H1 (cell line): ENCODE results near the gene LPP. TPM values are rescaled to one million over a fixed set of nuclear protein-coding genes. Genes with fewer than 3 reads are reported as not detected.

Experiments used
- CTCF ChIA-PET: fragments of 300-600 bp; sonication (Branson Sonifier 250); formaldehyde crosslinking; loops from one replicate; lab custom pipeline; 2021; ENCODE audit not compliant: partially characterized antibody; lab: Charles Lee
- POLR2A ChIA-PET: fragments of 300-600 bp; sonication (Branson Sonifier 250); formaldehyde crosslinking; loops from one replicate; lab custom pipeline; 2021; ENCODE audit warnings: inconsistent platforms; ENCODE audit not compliant: partially characterized antibody; lab: Charles Lee
- DNase-seq, 2 experiments: peaks; one replicate each; pipeline versions ENCODE4 v3.0.0 to v3.0.0-alpha.2; 2010 to 2022; ENCODE audit warnings: low spot score in 2 of 2, low read depth in 1 of 2, mixed read lengths in 1 of 2
- FAIRE-seq: peaks from 2 replicates; lab custom pipeline; 2011; peaks lifted over from hg19 to GRCh38; lab: Jason Lieb, UNC
- H2AFZ ChIP-seq: 2 replicates; pipeline ENCODE4 v1.8.1; 2012; ENCODE audit warnings: low read length, inconsistent platforms
- H2AK5ac ChIP-seq: 2 replicates; pipeline ENCODE4 v1.6.1; 2013; ENCODE audit warnings: low read depth, low read length
- H2BK120ac ChIP-seq: replicated peaks from 2 replicates; pipeline ENCODE3; 2013; ENCODE audit warnings: low read depth, low read length, inconsistent platforms
- H2BK12ac ChIP-seq: 2 replicates; pipeline ENCODE4 v1.6.1; 2013; ENCODE audit warnings: low read depth, low read length
- H2BK15ac ChIP-seq: 2 replicates; pipeline ENCODE4 v1.6.1; 2013; ENCODE audit warnings: low read length
- H2BK20ac ChIP-seq: 2 replicates; pipeline ENCODE4 v1.6.1; 2013; ENCODE audit warnings: low read length
- H2BK5ac ChIP-seq: 2 replicates; pipeline ENCODE4 v1.6.1; 2013; ENCODE audit warnings: low read depth, low read length
- H3K14ac ChIP-seq: 2 replicates; pipeline ENCODE4 v1.6.1; 2013; ENCODE audit warnings: inconsistent platforms; ENCODE audit not compliant: insufficient read length
- H3K18ac ChIP-seq: 2 replicates; pipeline ENCODE4 v1.6.1; 2013; ENCODE audit warnings: low read length; ENCODE audit errors: extremely low read depth
- H3K23ac ChIP-seq: 2 replicates; pipeline ENCODE4 v1.6.1; 2013; ENCODE audit warnings: inconsistent platforms; ENCODE audit not compliant: insufficient read length
- H3K23me2 ChIP-seq: 2 replicates; pipeline ENCODE4 v1.6.1; 2013; ENCODE audit warnings: low read depth, low read length
- H3K27ac ChIP-seq: 2 replicates; pipeline ENCODE4 v1.6.1; 2011; ENCODE audit warnings: low read depth, low read length, inconsistent platforms
- H3K27me3 ChIP-seq, 4 experiments: replicated peaks in 1 of 4; 1 replicate in 1 of 4; 2 replicates in 3 of 4; pipeline versions ENCODE4 v1.6.1 to v1.8.1; 2011 to 2013; ENCODE audit warnings: low read length in 3 of 4, mild to moderate bottlenecking in 3 of 4, inconsistent platforms in 2 of 4, mixed read lengths in 2 of 4, moderate library complexity in 1 of 4; ENCODE audit not compliant: control insufficient read depth in 3 of 4, insufficient read depth in 3 of 4; ENCODE audit errors: extremely low read depth in 1 of 4
- H3K36me3 ChIP-seq, 4 experiments: 2 replicates each; pipeline versions ENCODE4 v1.6.1 to v1.8.1; 2011 to 2013; ENCODE audit warnings: mild to moderate bottlenecking in 4 of 4, low read length in 3 of 4, moderate library complexity in 2 of 4, control low read depth in 1 of 4, inconsistent platforms in 1 of 4; ENCODE audit not compliant: insufficient read depth in 4 of 4, control insufficient read depth in 2 of 4
- H3K4ac ChIP-seq: replicated peaks from 2 replicates; pipeline ENCODE3; 2013; ENCODE audit warnings: low read length, low read depth, mixed read lengths, inconsistent platforms; ENCODE audit not compliant: insufficient read length
- H3K4me1 ChIP-seq, 4 experiments: replicated peaks in 1 of 4; 1 replicate in 1 of 4; 2 replicates in 3 of 4; pipeline versions ENCODE4 v1.6.1 to v1.8.1; 2011 to 2013; ENCODE audit warnings: low read length in 3 of 4, inconsistent platforms in 2 of 4, mixed read lengths in 1 of 4; ENCODE audit not compliant: insufficient read depth in 4 of 4, control insufficient read depth in 3 of 4
- H3K4me2 ChIP-seq, 2 experiments: 2 replicates each; pipeline versions ENCODE4 v1.6.1 to v1.8.1; 2011 to 2013; ENCODE audit warnings: low read depth in 2 of 2, low read length in 2 of 2, control low read depth in 1 of 2, inconsistent platforms in 1 of 2, mild to moderate bottlenecking in 1 of 2; ENCODE audit not compliant: insufficient read depth in 1 of 2
- H3K4me3 ChIP-seq, 4 experiments: fragments of 200-600, 300-600 bp in 1 of 4; sonication (generic), shearing (Covaris generic), sonication (Bioruptor Twin) in 1 of 4; 2 replicates each; pipeline versions ENCODE4 v1.5.1 to v1.8.1; 2011 to 2016; ENCODE audit warnings: low read length in 4 of 4, low read depth in 3 of 4, control low read depth in 2 of 4, inconsistent platforms in 2 of 4, mild to moderate bottlenecking in 2 of 4, mixed read lengths in 1 of 4, moderate library complexity in 1 of 4; ENCODE audit not compliant: insufficient read depth in 2 of 4; ENCODE audit errors: extremely low read depth in 1 of 4
- H3K56ac ChIP-seq: replicated peaks from 2 replicates; pipeline ENCODE3; 2013; ENCODE audit warnings: low read depth, mild to moderate bottlenecking, mixed read lengths, low read length, inconsistent platforms; ENCODE audit not compliant: insufficient read length
- H3K79me1 ChIP-seq: 2 replicates; pipeline ENCODE4 v1.6.1; 2013; ENCODE audit warnings: low read depth, low read length, control low read depth
- H3K79me2 ChIP-seq, 2 experiments: 2 replicates each; pipeline versions ENCODE4 v1.6.1 to v1.8.1; 2012 to 2013; ENCODE audit warnings: low read length in 2 of 2, mild to moderate bottlenecking in 2 of 2, inconsistent platforms in 1 of 2; ENCODE audit not compliant: insufficient read depth in 2 of 2, control insufficient read depth in 1 of 2
- H3K9ac ChIP-seq, 4 experiments: replicated peaks in 1 of 4; 1 replicate in 1 of 4; 2 replicates in 3 of 4; pipeline versions ENCODE4 v1.6.1 to v1.8.1; 2011 to 2013; ENCODE audit warnings: low read depth in 3 of 4, low read length in 3 of 4, control low read depth in 2 of 4, mild to moderate bottlenecking in 2 of 4, moderate library complexity in 2 of 4, inconsistent platforms in 1 of 4; ENCODE audit errors: extremely low read depth in 1 of 4
- H3K9me3 ChIP-seq, 2 experiments: 2 replicates each; pipeline versions ENCODE4 v1.6.1 to v1.8.1; 2012 to 2013; ENCODE audit warnings: mild to moderate bottlenecking in 2 of 2, moderate library complexity in 2 of 2, control low read depth in 1 of 2, inconsistent platforms in 1 of 2, low read depth in 1 of 2, low read length in 1 of 2, mixed read lengths in 1 of 2; ENCODE audit not compliant: insufficient read depth in 2 of 2
- H4K20me1 ChIP-seq, 2 experiments: replicated peaks in 1 of 2; 2 replicates each; pipeline versions ENCODE3 to v1.8.1; 2011 to 2013; ENCODE audit warnings: inconsistent platforms in 2 of 2, low read length in 2 of 2, mild to moderate bottlenecking in 1 of 2; ENCODE audit not compliant: insufficient read depth in 2 of 2, control insufficient read depth in 1 of 2
- H4K5ac ChIP-seq: 2 replicates; pipeline ENCODE4 v1.6.1; 2013; ENCODE audit warnings: low read length, low read depth, mixed read lengths, inconsistent platforms; ENCODE audit not compliant: insufficient read length
- H4K8ac ChIP-seq: 2 replicates; pipeline ENCODE4 v1.8.0; 2013; ENCODE audit warnings: mild to moderate bottlenecking, moderate library complexity, low read length, inconsistent platforms; ENCODE audit not compliant: insufficient read depth; ENCODE audit errors: extremely low read depth
- H4K91ac ChIP-seq: replicated peaks from 2 replicates; pipeline ENCODE3; 2013; ENCODE audit warnings: low read length, mixed read lengths, inconsistent platforms; ENCODE audit not compliant: insufficient read length
- BRCA1 ChIP-seq: IDR thresholded peaks from 2 replicates; pipeline ENCODE4 v1.6.1; 2012; ENCODE audit warnings: low read depth, low read length, improper control_type of control experiment
- CEBPB ChIP-seq: IDR thresholded peaks from 2 replicates; pipeline ENCODE4 v1.6.1; 2012; ENCODE audit warnings: low read depth, low read length
- CTCF ChIP-seq, 3 experiments: IDR thresholded peaks; 1 replicate in 2 of 3; 2 replicates in 1 of 3; pipeline versions ENCODE4 v1.5.1 to v1.6.1; 2011; ENCODE audit warnings: low read length in 3 of 3, mild to moderate bottlenecking in 3 of 3, inconsistent platforms in 2 of 3, low read depth in 1 of 3, moderate library complexity in 1 of 3; ENCODE audit not compliant: insufficient read depth in 1 of 3; ENCODE audit errors: control extremely low read depth in 1 of 3
- FOSL1 ChIP-seq: IDR thresholded peaks from 2 replicates; pipeline ENCODE4 v1.6.1; 2011; ENCODE audit warnings: mild to moderate bottlenecking, low read depth, low read length, moderate library complexity; ENCODE audit not compliant: insufficient read depth
- GABPA ChIP-seq: IDR thresholded peaks from 2 replicates; pipeline ENCODE4 v1.6.1; 2011; ENCODE audit warnings: mild to moderate bottlenecking, low read length, moderate library complexity, borderline replicate concordance; ENCODE audit not compliant: insufficient read depth
- GTF2F1 ChIP-seq: IDR thresholded peaks from 2 replicates; pipeline ENCODE4 v1.6.1; 2012; ENCODE audit warnings: low read depth, low read length, improper control_type of control experiment, borderline replicate concordance
- HDAC2 ChIP-seq, 2 experiments: fragments of 300-600 bp in 1 of 2; sonication (generic) in 1 of 2; IDR thresholded peaks; 2 replicates each; pipeline ENCODE4 v1.6.1; 2011 to 2012; ENCODE audit warnings: low read depth in 2 of 2, low read length in 2 of 2, mild to moderate bottlenecking in 2 of 2, moderate library complexity in 2 of 2, borderline replicate concordance in 1 of 2, inconsistent platforms in 1 of 2
- MAX ChIP-seq: IDR thresholded peaks from 2 replicates; pipeline ENCODE4 v1.6.1; 2012; ENCODE audit warnings: inconsistent platforms
- RBBP5 ChIP-seq: IDR thresholded peaks from 2 replicates; pipeline ENCODE4 v1.7.1; 2012; ENCODE audit warnings: low read depth, mild to moderate bottlenecking, inconsistent platforms, low read length, moderate library complexity, borderline replicate concordance
- RXRA ChIP-seq: IDR thresholded peaks from 2 replicates; pipeline ENCODE4 v1.6.1; 2011; ENCODE audit warnings: low read depth, mild to moderate bottlenecking, low read length, moderate library complexity; ENCODE audit not compliant: insufficient read depth
- TAF1 ChIP-seq: IDR thresholded peaks from 2 replicates; pipeline ENCODE4 v1.6.1; 2011; ENCODE audit warnings: mild to moderate bottlenecking, low read depth, low read length
- polyA plus RNA-seq, 7 experiments: library from polyadenylated mRNA; depleted of rRNA in 3 of 7; stranded (reverse) in 5 of 7; unstranded in 2 of 7; fragments of >200 nt in 5 of 7; fragments of 200-250 nt in 2 of 7; gene quantifications; 1 replicate in 5 of 7; 2 replicates in 1 of 7; 4 replicates in 1 of 7; pipeline versions ENCODE4 v1.2.1 to v1.2.3, GENCODE V29; 2011 to 2013; ENCODE audit warnings: missing spikeins in 2 of 7, mixed read lengths in 2 of 7
- total RNA-seq: library from RNA; stranded (reverse); fragmentation: NEBNext Ultra II Directional; extraction: Animal tissue kit (Norgen Biotek cat#: 25700); gene quantifications from 2 replicates; pipeline ENCODE4 v1.2.1, GENCODE V29; 2021

LPP gene
- total and polyA plus RNA-seq, 2 of the 8 experiments (the other 6 are each of a cell fraction or from before 2014, with no cell fraction given): 10.0 to 53.3 TPM

GRCh38 chr3:188739511-188739910, 585.6 kb downstream of the LPP start:
- POLR2A ChIA-PET: no interaction called here
- no peak for TF ChIP-seq BRCA1
- TF ChIP-seq RXRA: no peak
- no peak for TF ChIP-seq GABPA
- no peak for TF ChIP-seq CEBPB
- TF ChIP-seq RBBP5: no peak
- TF ChIP-seq MAX: no peak
- no peak for TF ChIP-seq FOSL1
- no peak for TF ChIP-seq HDAC2 (IDR thresholded peaks at IDR 0.05; ENCODE audit: borderline replicate concordance in 1 of 2, low read depth in 2 of 2, low read length in 2 of 2)
- no peak for TF ChIP-seq GTF2F1
- no peak for TF ChIP-seq CTCF (IDR thresholded peaks at IDR 0.05; ENCODE audit: control extremely low read depth in 1 of 3, insufficient read depth in 1 of 3, low read depth in 1 of 3, low read length in 3 of 3)
- no peak for TF ChIP-seq TAF1

More at GRCh38 chr3:188739511-188739910, 585.6 kb downstream of the LPP start:
- Histone ChIP-seq H3K18ac (no peak overlapping the region), H3K4me1 (no peaks in the 10 kb centered on the region), H3K79me2 (no peaks in the 10 kb centered on the region), H2AFZ (no peak overlapping the region), H3K9ac (no peak overlapping the region), H3K27me3 (no peaks in the 10 kb centered on the region), H2AK5ac (no peak overlapping the region), H3K4ac (no peak overlapping the region), H2BK15ac (no peak overlapping the region), H2BK120ac (no peak overlapping the region), H3K9me3 (no peaks in the 10 kb centered on the region), H4K91ac (no peak overlapping the region), H3K36me3 (no peaks in the 10 kb centered on the region), H2BK12ac (no peak overlapping the region), H3K4me2 (no peak overlapping the region), H4K5ac (no peak overlapping the region), H3K79me1 (no peaks in the 10 kb centered on the region), H3K27ac (no peak overlapping the region), H4K20me1 (no peaks in the 10 kb centered on the region), H2BK20ac (no peak overlapping the region), H3K23ac (no peak overlapping the region), H3K4me3 (no peak overlapping the region), H3K56ac (no peak overlapping the region), H3K14ac (no peak overlapping the region), H2BK5ac (no peak overlapping the region), H4K8ac (no peak overlapping the region), H3K23me2 (no peaks in the 10 kb centered on the region)
- DNase-seq (no peak), FAIRE-seq (no peak)
- CTCF ChIA-PET: interaction anchor here (1.2 kb wide), 1 partner anchor 9 kb away, joined by 6 read pairs; no protein-coding TSS in a partner anchor
